ENCODE measurements around the gene ABLIM1.

Gene ABLIM1

DNA sequence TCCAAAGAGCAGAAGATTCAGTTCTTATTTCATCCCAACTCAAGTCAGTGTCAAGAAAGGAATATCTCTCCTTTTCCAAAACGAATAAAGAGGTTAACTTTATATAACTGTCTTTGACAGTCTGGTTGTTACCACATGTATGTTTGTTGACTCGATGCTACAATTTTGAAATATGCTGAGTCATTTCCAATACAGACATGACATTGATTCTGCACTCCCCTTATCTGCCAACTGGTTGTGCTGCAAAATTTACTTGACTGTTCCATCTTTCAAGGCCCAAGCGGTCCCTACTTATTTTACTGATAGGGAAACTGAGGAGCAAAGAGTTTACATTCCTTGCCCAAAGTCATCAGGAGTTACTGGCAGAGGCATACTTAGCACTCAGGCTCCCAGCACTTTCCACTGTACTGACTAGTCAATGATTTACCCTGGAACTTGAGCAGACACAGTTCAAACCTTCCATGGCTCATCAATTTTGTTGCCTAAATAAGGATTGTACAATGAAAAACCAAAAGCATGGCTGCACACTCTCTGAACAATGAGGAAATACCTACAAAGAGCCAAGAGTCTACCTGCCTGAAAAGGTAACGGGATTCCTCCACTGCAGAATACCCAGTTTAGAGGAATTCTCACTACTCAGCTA is 52.8 kb downstream of the ABLIM1 start:
- ChIA-PET CTCF (no interaction called here), POLR2A (no interaction called here)
- Histone ChIP-seq H3K36me3 (ENCODE audit: control insufficient read depth in 2 of 2, insufficient read depth in 1 of 2, low read length in 2 of 2) (no peaks in the 10 kb centered on the region), H3K4me1 (ENCODE audit: control insufficient read depth, insufficient read depth, low read length) (peaks cover 8% of the 10 kb centered on the region), H3K9me3 (ENCODE audit: control insufficient read depth, insufficient read depth, low read depth, low read length) (no peaks in the 10 kb centered on the region), H3K27ac (ENCODE audit: extremely low read depth, low read depth, low read length) (no peak overlapping the region), H3K4me3 (ENCODE audit: low read depth, low read length) (no peak overlapping the region)
- TF ChIP-seq, protein P1, sequence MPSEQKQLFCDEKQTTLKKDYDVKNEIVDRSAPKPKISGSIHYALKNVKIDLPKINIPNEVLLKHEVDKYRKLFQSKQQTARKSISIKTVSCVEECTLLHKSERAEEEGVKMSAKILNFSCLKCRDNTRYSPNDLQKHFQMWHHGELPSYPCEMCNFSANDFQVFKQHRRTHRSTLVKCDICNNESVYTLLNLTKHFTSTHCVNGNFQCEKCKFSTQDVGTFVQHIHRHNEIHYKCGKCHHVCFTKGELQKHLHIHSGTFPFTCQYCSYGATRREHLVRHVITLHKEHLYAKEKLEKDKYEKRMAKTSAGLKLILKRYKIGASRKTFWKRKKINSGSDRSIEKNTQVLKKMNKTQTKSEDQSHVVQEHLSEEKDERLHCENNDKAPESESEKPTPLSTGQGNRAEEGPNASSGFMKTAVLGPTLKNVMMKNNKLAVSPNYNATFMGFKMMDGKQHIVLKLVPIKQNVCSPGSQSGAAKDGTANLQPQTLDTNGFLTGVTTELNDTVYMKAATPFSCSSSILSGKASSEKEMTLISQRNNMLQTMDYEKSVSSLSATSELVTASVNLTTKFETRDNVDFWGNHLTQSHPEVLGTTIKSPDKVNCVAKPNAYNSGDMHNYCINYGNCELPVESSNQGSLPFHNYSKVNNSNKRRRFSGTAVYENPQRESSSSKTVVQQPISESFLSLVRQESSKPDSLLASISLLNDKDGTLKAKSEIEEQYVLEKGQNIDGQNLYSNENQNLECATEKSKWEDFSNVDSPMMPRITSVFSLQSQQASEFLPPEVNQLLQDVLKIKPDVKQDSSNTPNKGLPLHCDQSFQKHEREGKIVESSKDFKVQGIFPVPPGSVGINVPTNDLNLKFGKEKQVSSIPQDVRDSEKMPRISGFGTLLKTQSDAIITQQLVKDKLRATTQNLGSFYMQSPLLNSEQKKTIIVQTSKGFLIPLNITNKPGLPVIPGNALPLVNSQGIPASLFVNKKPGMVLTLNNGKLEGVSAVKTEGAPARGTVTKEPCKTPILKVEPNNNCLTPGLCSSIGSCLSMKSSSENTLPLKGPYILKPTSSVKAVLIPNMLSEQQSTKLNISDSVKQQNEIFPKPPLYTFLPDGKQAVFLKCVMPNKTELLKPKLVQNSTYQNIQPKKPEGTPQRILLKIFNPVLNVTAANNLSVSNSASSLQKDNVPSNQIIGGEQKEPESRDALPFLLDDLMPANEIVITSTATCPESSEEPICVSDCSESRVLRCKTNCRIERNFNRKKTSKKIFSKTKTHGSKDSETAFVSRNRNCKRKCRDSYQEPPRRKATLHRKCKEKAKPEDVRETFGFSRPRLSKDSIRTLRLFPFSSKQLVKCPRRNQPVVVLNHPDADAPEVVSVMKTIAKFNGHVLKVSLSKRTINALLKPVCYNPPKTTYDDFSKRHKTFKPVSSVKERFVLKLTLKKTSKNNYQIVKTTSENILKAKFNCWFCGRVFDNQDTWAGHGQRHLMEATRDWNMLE (tag by site-specific recombination; conservative IDR thresholded peaks at IDR 0.05; ENCODE audit: low read depth): no peak
- TF ChIP-seq, protein P2, sequence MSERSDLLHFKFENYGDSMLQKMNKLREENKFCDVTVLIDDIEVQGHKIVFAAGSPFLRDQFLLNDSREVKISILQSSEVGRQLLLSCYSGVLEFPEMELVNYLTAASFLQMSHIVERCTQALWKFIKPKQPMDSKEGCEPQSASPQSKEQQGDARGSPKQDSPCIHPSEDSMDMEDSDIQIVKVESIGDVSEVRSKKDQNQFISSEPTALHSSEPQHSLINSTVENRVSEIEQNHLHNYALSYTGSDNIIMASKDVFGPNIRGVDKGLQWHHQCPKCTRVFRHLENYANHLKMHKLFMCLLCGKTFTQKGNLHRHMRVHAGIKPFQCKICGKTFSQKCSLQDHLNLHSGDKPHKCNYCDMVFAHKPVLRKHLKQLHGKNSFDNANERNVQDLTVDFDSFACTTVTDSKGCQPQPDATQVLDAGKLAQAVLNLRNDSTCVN (tag by site-specific recombination; optimal IDR thresholded peaks at IDR 0.05): no peak
- no peak for TF ChIP-seq ZNF549 (tag by site-specific recombination; IDR thresholded peaks at IDR 0.05)
- TF ChIP-seq ZBTB11 (tag by site-specific recombination; conservative IDR thresholded peaks at IDR 0.05; ENCODE audit: low read depth): no peak
- TF ChIP-seq ZNF280D (tag by site-specific recombination; IDR thresholded peaks at IDR 0.05): no peak
- no peak for TF ChIP-seq ZNF112 (tag by site-specific recombination; IDR thresholded peaks at IDR 0.05)
- TF ChIP-seq ZFP37 (tag by site-specific recombination; IDR thresholded peaks at IDR 0.05): no peak
- no peak for TF ChIP-seq ZNF629 (tag by site-specific recombination; IDR thresholded peaks at IDR 0.05)
- no peak for TF ChIP-seq ZNF433 (tag by site-specific recombination; IDR thresholded peaks at IDR 0.05; ENCODE audit: low read depth)
- no peak for TF ChIP-seq PBX3 (CRISPR knock-in tag; IDR thresholded peaks at IDR 0.05)
- TF ChIP-seq SP2 (tag by site-specific recombination; IDR thresholded peaks at IDR 0.05): no peak
- TF ChIP-seq, protein P3, sequence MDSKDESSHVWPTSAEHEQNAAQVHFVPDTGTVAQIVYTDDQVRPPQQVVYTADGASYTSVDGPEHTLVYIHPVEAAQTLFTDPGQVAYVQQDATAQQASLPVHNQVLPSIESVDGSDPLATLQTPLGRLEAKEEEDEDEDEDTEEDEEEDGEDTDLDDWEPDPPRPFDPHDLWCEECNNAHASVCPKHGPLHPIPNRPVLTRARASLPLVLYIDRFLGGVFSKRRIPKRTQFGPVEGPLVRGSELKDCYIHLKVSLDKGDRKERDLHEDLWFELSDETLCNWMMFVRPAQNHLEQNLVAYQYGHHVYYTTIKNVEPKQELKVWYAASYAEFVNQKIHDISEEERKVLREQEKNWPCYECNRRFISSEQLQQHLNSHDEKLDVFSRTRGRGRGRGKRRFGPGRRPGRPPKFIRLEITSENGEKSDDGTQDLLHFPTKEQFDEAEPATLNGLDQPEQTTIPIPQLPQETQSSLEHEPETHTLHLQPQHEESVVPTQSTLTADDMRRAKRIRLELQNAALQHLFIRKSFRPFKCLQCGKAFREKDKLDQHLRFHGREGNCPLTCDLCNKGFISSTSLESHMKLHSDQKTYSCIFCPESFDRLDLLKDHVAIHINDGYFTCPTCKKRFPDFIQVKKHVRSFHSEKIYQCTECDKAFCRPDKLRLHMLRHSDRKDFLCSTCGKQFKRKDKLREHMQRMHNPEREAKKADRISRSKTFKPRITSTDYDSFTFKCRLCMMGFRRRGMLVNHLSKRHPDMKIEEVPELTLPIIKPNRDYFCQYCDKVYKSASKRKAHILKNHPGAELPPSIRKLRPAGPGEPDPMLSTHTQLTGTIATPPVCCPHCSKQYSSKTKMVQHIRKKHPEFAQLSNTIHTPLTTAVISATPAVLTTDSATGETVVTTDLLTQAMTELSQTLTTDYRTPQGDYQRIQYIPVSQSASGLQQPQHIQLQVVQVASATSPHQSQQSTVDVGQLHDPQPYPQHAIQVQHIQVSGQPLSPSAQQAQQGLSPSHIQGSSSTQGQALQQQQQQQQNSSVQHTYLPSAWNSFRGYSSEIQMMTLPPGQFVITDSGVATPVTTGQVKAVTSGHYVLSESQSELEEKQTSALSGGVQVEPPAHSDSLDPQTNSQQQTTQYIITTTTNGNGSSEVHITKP (tag by site-specific recombination; IDR thresholded peaks at IDR 0.05): no peak
- no peak for TF ChIP-seq PRDM6 (tag by site-specific recombination; IDR thresholded peaks at IDR 0.05)
- TF ChIP-seq ZBTB20 (tag by site-specific recombination; IDR thresholded peaks at IDR 0.05): no peak
- no peak for TF ChIP-seq ZNF585B (tag by site-specific recombination; IDR thresholded peaks at IDR 0.05)
- TF ChIP-seq GLI2 (tag by site-specific recombination; IDR thresholded peaks at IDR 0.05; ENCODE audit: borderline replicate concordance, low read depth): no peak
- no peak for TF ChIP-seq ZBTB21 (tag by site-specific recombination; IDR thresholded peaks at IDR 0.05)
